ENCODE results near the gene SYP. TPM values are rescaled to one million over a fixed set of nuclear protein-coding genes. Genes with fewer than 3 reads are reported as not detected.

SYP gene
- polyA plus RNA-seq, 1 experiment = 0.07 TPM

DNA sequence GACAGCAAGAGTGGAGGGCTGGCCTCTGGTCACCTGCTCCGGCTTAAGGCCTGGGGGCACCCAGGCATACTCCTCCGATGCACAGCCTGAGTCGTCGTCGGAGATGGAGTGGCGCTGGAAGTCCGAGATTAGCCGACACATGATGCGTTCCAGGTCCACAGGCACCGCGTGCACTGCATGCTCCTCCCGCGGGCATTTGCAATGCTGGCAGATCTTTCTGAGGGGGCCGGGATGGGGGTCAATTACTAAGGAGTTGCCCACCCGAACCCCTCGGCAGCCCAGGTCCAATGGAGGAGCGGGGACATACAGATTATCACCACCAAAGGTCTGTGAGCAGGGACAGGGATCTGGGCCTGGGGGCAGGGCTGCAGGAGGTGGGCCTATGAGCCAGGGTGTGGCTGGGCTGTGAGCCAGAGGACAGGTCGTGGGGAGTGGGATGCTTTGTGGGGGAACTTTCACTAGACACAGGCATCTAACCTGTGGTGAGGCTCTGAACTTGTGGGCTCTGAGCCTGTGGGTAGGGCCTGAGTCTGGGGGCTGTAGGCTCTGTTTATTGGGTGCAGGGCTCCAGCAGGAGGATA lies 16.2 kb downstream of the SYP start:
- Histone ChIP-seq H3K27me3 (ENCODE audit: control insufficient read depth, insufficient read depth, low read length) (no peaks in the 10 kb centered on the region), H3K4me3 (ENCODE audit: low read depth, low read length) (peak overlapping the region; percentile 16), H3K36me3 (ENCODE audit: control insufficient read depth, insufficient read depth, low read length) (peaks cover 3% of the 10 kb centered on the region)
- ChIA-PET POLR2A (no interaction called here), CTCF (interaction anchor here (0.7 to 1.4 kb wide), 3 partner anchors 9 to 14 kb away, joined by 4 to 5 read pairs (median 4); partner anchors contain the start of gene PLP2)
- TF ChIP-seq, protein P1, sequence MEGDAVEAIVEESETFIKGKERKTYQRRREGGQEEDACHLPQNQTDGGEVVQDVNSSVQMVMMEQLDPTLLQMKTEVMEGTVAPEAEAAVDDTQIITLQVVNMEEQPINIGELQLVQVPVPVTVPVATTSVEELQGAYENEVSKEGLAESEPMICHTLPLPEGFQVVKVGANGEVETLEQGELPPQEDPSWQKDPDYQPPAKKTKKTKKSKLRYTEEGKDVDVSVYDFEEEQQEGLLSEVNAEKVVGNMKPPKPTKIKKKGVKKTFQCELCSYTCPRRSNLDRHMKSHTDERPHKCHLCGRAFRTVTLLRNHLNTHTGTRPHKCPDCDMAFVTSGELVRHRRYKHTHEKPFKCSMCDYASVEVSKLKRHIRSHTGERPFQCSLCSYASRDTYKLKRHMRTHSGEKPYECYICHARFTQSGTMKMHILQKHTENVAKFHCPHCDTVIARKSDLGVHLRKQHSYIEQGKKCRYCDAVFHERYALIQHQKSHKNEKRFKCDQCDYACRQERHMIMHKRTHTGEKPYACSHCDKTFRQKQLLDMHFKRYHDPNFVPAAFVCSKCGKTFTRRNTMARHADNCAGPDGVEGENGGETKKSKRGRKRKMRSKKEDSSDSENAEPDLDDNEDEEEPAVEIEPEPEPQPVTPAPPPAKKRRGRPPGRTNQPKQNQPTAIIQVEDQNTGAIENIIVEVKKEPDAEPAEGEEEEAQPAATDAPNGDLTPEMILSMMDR (IDR thresholded peaks at IDR 0.05; ENCODE audit: insufficient read depth, low read depth, low read length) = no peak
- no peak for DNase-seq (ENCODE audit: low read depth)

DNA sequence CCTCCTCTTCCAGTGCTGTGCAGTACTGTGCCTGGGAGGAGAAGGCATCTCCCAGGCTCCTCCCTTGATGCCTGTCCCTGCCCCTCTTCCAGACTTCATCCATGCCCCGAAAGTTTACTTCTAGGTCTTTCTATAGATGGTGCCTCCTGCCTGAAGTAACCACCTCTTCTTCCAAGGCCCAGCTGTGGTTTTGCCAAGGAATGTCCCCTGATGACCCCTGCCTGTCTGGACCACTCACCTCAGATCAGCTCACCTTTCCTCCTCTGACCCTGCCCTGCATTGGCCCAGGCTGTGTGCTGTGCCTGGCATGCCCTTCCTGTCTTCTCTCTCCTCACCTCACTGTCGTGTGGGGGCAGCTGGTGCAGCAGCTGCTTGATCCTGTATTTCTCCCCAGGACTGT lies 20.6 kb downstream of the SYP start:
- POLR2A ChIA-PET = interaction anchor here (0.7 kb wide), 1 partner anchor 12 kb away, joined by 3 read pairs; no protein-coding TSS in a partner anchor
- Histone ChIP-seq H3K4me3 (ENCODE audit: low read depth, low read length) (no peak overlapping the region), H3K36me3 (ENCODE audit: control insufficient read depth, insufficient read depth, low read length) (peaks cover 6% of the 10 kb centered on the region), H3K27me3 (ENCODE audit: control insufficient read depth, insufficient read depth, low read length) (no peaks in the 10 kb centered on the region)
- no peak for DNase-seq (ENCODE audit: low read depth)
- CTCF ChIA-PET = no interaction called here
- TF ChIP-seq, protein P1 (IDR thresholded peaks at IDR 0.05; ENCODE audit: insufficient read depth, low read depth, low read length) = no peak

DNA sequence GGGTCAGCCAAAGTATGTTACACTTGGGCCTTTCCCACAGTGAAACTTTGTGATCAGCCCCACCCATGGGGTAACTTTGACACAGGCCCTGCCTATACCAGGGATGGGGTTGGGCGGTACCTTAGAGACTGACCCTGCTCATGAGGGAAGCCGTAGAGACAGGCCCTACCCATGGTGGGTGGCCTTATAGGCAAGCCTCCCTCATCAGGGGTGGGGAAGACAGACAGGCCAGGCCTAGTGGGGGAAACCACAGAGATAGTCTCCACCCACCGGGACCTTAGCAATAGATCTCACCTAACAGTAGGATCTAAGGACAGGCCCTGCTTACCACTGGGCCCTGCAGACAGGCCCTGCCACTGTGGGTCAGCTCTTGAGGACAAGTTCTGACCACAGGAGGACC lies 21.5 kb downstream of the SYP start:
- Histone ChIP-seq H3K36me3 (ENCODE audit: control insufficient read depth, insufficient read depth, low read length) (peaks cover 7% of the 10 kb centered on the region), H3K27me3 (ENCODE audit: control insufficient read depth, insufficient read depth, low read length) (no peaks in the 10 kb centered on the region), H3K4me3 (ENCODE audit: low read depth, low read length) (no peak overlapping the region)
- TF ChIP-seq, protein P1 (IDR thresholded peaks at IDR 0.05; ENCODE audit: insufficient read depth, low read depth, low read length) = no peak
- ChIA-PET CTCF (no interaction called here), POLR2A (no interaction called here)
- DNase-seq (ENCODE audit: low read depth) = no peak

DNA sequence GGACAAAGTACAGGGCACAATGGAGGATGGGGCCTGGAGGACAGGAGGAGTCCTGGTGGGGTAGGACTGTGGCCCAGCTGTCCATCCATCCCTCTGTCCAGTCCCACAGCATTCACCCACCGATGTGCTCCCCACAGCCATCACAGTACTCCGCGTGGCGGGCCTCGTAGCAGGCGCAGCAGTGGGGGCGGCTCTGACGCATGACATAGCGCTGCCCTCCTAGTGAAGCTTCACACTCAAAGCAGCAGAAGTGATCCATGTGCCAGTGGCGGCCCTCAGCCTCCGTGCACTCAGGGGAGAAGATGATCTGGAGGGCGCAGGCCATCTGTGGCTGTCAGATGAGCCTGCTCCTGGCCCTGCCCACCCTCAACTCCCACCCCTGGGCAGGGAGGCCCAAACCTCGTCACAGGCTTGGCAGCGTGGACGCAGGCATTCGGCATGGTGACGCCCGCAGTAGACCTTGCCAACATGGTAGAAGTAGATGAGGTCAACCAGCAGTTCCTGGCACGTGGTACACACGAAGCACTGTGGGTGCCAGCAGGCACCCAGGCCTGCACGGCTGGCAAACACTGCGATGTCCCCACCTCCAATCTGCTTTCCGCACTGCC lies 22.0 kb downstream of the SYP start:
- TF ChIP-seq, protein P1 (IDR thresholded peaks at IDR 0.05; ENCODE audit: insufficient read depth, low read depth, low read length) = no peak
- H3K27me3 ChIP-seq (ENCODE audit: control insufficient read depth, insufficient read depth, low read length) = no peaks in the 10 kb centered on the region
- CTCF ChIA-PET = interaction anchor here (0.5 kb wide), 1 partner anchor 15 kb away, joined by 4 read pairs; no protein-coding TSS in a partner anchor
- peaks cover 8% of the 10 kb centered on the region for H3K36me3 ChIP-seq (ENCODE audit: control insufficient read depth, insufficient read depth, low read length)
- POLR2A ChIA-PET = no interaction called here
- no peak for DNase-seq (ENCODE audit: low read depth)
- H3K4me3 ChIP-seq (ENCODE audit: low read depth, low read length) = no peak overlapping the region

DNA sequence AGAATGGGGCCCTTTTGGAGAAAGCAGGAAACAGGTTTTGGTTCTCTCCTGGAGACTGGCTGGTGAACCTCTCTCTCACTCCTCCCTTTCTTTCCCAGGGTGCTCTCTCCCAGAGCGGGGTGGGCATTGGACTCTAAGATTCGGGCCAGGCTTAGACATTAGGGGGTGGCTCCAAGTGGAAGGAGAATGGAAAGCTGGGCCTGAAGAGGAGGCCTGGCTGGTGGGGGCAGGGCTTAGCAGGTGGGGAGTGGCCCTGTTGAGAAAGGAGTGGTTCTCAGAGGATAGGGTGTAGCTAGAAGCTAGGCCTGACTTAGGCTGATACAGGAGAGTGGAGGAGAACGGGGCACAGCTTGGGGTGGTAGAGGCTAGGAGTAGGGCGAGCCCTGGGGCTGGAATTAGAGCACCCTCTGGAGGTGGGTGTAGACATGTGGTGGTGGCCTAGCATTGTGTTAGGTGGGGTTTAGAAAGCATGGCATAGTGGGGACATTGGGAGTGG lies 22.6 kb downstream of the SYP start:
- H3K36me3 ChIP-seq (ENCODE audit: control insufficient read depth, insufficient read depth, low read length) = peaks cover 8% of the 10 kb centered on the region
- no peak overlapping the region for H3K4me3 ChIP-seq (ENCODE audit: low read depth, low read length)
- ChIA-PET POLR2A (no interaction called here), CTCF (interaction anchor here (0.5 kb wide), 1 partner anchor 14 kb away, joined by 4 read pairs; no protein-coding TSS in a partner anchor)
- no peak for DNase-seq (ENCODE audit: low read depth)
- TF ChIP-seq, protein P1 (IDR thresholded peaks at IDR 0.05; ENCODE audit: insufficient read depth, low read depth, low read length) = no peak
- no peaks in the 10 kb centered on the region for H3K27me3 ChIP-seq (ENCODE audit: control insufficient read depth, insufficient read depth, low read length)

All from BJ (cell line).